Cardiac muscle cell (in vitro differentiated cells and primary cell): ENCODE data around the gene IFNGR2. TPM values are rescaled to one million over a fixed set of nuclear protein-coding genes. Genes with fewer than 3 reads are reported as not detected.
"Not testable (repeated sequence)": the region's sequence is repeated elsewhere in the genome, so short reads cannot be mapped to it uniquely, and the experiment has no call there.

Experiments
- DNase-seq, 2 donors: peaks; one replicate each; pipeline versions ENCODE4 v3.0.0 to v3.0.0-alpha.2; 2010 to 2017; ENCODE audit warnings: low read depth in 1 of 2, low spot score in 1 of 2
- H3K27ac ChIP-seq: fragments of 200-600 bp; sonication (generic); 2 replicates; pipeline ENCODE4 v1.5.1; 2016
- H3K27me3 ChIP-seq: fragments of 200-600 bp; sonication (generic); 2 replicates; pipeline ENCODE4 v1.6.0; 2016; ENCODE audit warnings: control low read depth
- H3K36me3 ChIP-seq: fragments of 200-600 bp; sonication (generic); 2 replicates; pipeline ENCODE4 v1.5.1; 2016; ENCODE audit warnings: control low read depth
- H3K4me1 ChIP-seq: fragments of 200-600 bp; sonication (generic); 2 replicates; pipeline ENCODE4 v1.8.1; 2017; ENCODE audit warnings: low read depth, mild to moderate bottlenecking, mixed run types
- H3K4me3 ChIP-seq: fragments of 200-600 bp; sonication (generic); 2 replicates; pipeline ENCODE4 v1.5.1; 2016; ENCODE audit warnings: mild to moderate bottlenecking
- H3K9me3 ChIP-seq: fragments of 200-600 bp; sonication (generic); 2 replicates; pipeline ENCODE4 v1.5.1; 2017; ENCODE audit warnings: low read depth, mild to moderate bottlenecking, control low read depth
- CTCF ChIP-seq: IDR thresholded peaks from 2 replicates; pipeline ENCODE4 v1.5.1; 2012; ENCODE audit warnings: low read depth, mild to moderate bottlenecking, low read length
- polyA plus RNA-seq: library from polyadenylated mRNA; unstranded; fragments of >200 nt; fragmentation: Nextera tagmentation; extraction: Ambion mirVana; gene quantifications from 2 replicates; pipeline ENCODE4 v1.2.1, GENCODE V29; 2016
- total RNA-seq: library from RNA; depleted of rRNA; stranded (reverse); fragments of >200 nt; gene quantifications from 2 replicates; pipeline ENCODE4 v1.2.3, GENCODE V29; 2016

IFNGR2 gene
- total and polyA plus RNA-seq, 2 experiments from 2014 or later: 36.8 to 64.6 TPM

GRCh38 chr21:33402001-33402979, 923 bp upstream of the IFNGR2 start:
- H3K4me1 ChIP-seq: no peaks in the 10 kb centered on the region
- H3K36me3 ChIP-seq: no peaks in the 10 kb centered on the region
- no peak for TF ChIP-seq CTCF
- peak; percentile 21 to 89 for DNase-seq
- H3K9me3 ChIP-seq: no peaks in the 10 kb centered on the region
- H3K27me3 ChIP-seq: no peaks in the 10 kb centered on the region
- H3K4me3 ChIP-seq: peak overlapping the region; percentile 80
- H3K27ac ChIP-seq: no peak overlapping the region

GRCh38 chr21:33403786-33404585, 773 bp downstream of the IFNGR2 start:
- Histone ChIP-seq H3K4me1 (no peaks in the 10 kb centered on the region), H3K27ac (peak overlapping the region; percentile 76), H3K36me3 (no peaks in the 10 kb centered on the region), H3K9me3 (no peaks in the 10 kb centered on the region), H3K27me3 (no peaks in the 10 kb centered on the region), H3K4me3 (peak overlapping the region; percentile 80)
- no peak for TF ChIP-seq CTCF
- peak; percentile 60 to 69 for DNase-seq

- no peak overlapping the region for H3K27ac ChIP-seq
- no peak for DNase-seq
- no peaks in the 10 kb centered on the region for H3K9me3 ChIP-seq
- no peak for TF ChIP-seq CTCF
- no peaks in the 10 kb centered on the region for H3K36me3 ChIP-seq
- H3K4me1 ChIP-seq: no peaks in the 10 kb centered on the region
- H3K4me3 ChIP-seq: no peak overlapping the region
- H3K27me3 ChIP-seq: no peaks in the 10 kb centered on the region
Observed at GRCh38 chr21:33406493-33406892, 3.3 kb downstream of the IFNGR2 start.

GRCh38 chr21:33411949-33412430, 8.8 kb downstream of the IFNGR2 start:
- Histone ChIP-seq H3K27me3 (no peaks in the 10 kb centered on the region), H3K4me1 (peaks cover 7% of the 10 kb centered on the region), H3K27ac (no peak overlapping the region), H3K36me3 (peaks cover 8% of the 10 kb centered on the region), H3K4me3 (no peak overlapping the region), H3K9me3 (no peaks in the 10 kb centered on the region)
- no peak for TF ChIP-seq CTCF
- peak in 1 of 2 donors; percentile 51 for DNase-seq

GRCh38 chr21:33412439-33412831, 9.2 kb downstream of the IFNGR2 start:
- DNase-seq, H3K4me3 ChIP-seq, H3K9me3 ChIP-seq, H3K27me3 ChIP-seq, H3K4me1 ChIP-seq: not testable (repeated sequence)
- Histone ChIP-seq H3K36me3 (peaks cover 12% of the 10 kb centered on the region), H3K27ac (peak overlapping the region; percentile 43)
